Subcutaneous abdominal adipose tissue (tissue), 5 donors: ENCODE data around the gene PPM1F.

Experiments
- H3K27ac ChIP-seq: one replicate; pipeline ENCODE4 v1.7.0; 2013; ENCODE audit warnings: low read depth, mild to moderate bottlenecking, inconsistent platforms, low read length, moderate library complexity
- H3K27me3 ChIP-seq, 5 donors: one replicate each; pipeline ENCODE4 v1.7.0; 2013; ENCODE audit warnings: low read length in 5 of 5, inconsistent platforms in 1 of 5; ENCODE audit not compliant: control insufficient read depth in 5 of 5, insufficient read depth in 4 of 5
- H3K36me3 ChIP-seq, 5 donors: one replicate each; pipeline ENCODE4 v1.7.0; 2013; ENCODE audit warnings: low read length in 5 of 5; ENCODE audit not compliant: control insufficient read depth in 5 of 5, insufficient read depth in 5 of 5
- H3K4me1 ChIP-seq, 5 donors: one replicate each; pipeline ENCODE4 v1.7.0; 2013; ENCODE audit warnings: low read length in 5 of 5, mild to moderate bottlenecking in 3 of 5, moderate library complexity in 1 of 5; ENCODE audit not compliant: control insufficient read depth in 5 of 5, insufficient read depth in 5 of 5
- H3K4me3 ChIP-seq, 5 donors: one replicate each; pipeline ENCODE4 v1.7.0; 2013; ENCODE audit warnings: low read length in 5 of 5, low read depth in 1 of 5
- H3K9ac ChIP-seq, 5 donors: one replicate each; pipeline ENCODE4 v1.7.0; 2013; ENCODE audit warnings: low read length in 5 of 5, mild to moderate bottlenecking in 4 of 5, moderate library complexity in 3 of 5
- H3K9me3 ChIP-seq, 5 donors: one replicate each; pipeline ENCODE4 v1.7.0; 2013; ENCODE audit warnings: low read length in 5 of 5; ENCODE audit not compliant: control insufficient read depth in 5 of 5
- donor health status: healthy.
- donor health status: healthy.
- donor health status: healthy.
- donor health status: healthy.
- donor health status: healthy.

Gene PPM1F

DNA sequence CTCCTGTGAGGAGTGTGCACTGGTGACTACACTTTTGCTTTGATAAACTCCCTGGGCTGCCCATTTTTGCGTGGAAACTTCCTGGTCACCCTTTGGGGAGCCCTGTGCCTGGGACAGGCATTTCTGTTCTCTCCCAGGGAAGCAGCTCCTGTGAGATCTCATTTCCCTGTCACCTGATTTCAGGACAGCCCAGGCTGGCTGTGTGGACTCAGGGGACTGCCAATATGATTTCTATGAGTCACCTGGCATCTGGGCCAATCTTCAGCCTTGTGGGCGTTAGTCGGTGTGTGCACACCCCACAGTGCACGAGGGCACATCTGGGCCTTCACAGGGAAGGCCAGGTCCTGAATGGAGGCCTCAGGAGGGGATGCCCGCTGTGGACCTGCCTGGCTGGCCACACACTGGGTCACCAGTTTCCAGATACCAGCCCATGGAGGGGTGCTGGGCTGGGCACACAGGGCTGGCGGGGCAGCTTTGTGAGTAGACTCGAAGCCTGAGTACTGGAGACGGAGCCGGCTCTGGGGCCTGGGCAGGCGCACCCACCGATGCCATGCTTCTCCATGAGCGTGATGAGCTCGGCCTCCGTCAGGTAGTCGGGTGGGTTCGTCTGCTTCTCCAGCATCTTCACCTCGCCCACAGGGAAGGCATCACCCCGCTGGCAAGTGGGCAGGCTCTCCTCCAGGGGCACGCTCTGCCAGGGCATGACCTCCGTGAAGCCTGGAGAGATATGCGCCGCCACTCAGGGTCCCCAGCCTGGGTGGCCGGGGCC lies 9.4 kb upstream of the PPM1F start:
- Histone ChIP-seq H3K4me3 (no peak overlapping the region), H3K4me1 (no peaks in the 10 kb centered on the region), H3K9me3 (no peaks in the 10 kb centered on the region), H3K9ac (no peak overlapping the region), H3K27me3 (no peaks in the 10 kb centered on the region), H3K36me3 (peaks cover 0 to 95% (median 79%) of the 10 kb centered on the region in 5 donors), H3K27ac (no peak overlapping the region)

DNA sequence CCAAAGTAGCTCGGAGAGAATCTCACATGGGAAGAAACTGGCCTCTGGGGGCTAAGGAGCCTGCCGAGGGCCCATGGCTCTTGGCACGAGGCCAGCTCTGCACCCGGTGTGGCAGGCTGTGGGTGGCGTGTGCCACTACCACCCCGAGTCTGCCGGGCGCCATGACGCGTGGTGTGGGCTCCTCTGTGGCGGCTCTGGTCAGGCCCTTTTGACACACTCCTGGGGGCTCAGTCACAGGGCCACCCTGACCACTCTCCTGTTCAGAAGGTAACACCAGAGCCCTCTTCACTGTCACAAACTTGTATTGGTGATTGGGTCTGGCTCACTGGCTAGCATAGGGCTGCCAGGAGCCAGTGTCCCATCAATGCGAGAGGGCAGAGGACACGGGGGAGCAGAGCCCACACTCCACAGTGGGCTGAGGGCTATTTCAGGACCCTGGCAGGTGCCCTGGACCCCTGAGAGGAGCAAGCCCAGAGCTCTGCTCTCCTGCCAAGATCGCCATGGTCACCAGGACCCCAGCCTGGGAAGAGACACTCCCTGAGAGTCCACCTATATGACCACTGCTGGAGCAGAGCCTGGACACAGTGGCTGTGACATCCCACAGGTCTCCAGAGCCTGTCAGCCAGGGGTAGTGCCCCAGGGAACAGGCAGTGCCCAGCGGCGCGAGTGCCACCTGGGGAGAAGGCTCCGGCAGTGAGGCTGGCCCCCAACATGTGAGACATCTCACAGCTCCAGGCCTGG lies 8.6 kb upstream of the PPM1F start:
- Histone ChIP-seq H3K4me3 (no peak overlapping the region), H3K27me3 (no peaks in the 10 kb centered on the region), H3K9me3 (no peaks in the 10 kb centered on the region), H3K27ac (no peak overlapping the region), H3K36me3 (peaks cover 0 to 87% (median 72%) of the 10 kb centered on the region in 5 donors), H3K9ac (no peak overlapping the region), H3K4me1 (no peaks in the 10 kb centered on the region)

DNA sequence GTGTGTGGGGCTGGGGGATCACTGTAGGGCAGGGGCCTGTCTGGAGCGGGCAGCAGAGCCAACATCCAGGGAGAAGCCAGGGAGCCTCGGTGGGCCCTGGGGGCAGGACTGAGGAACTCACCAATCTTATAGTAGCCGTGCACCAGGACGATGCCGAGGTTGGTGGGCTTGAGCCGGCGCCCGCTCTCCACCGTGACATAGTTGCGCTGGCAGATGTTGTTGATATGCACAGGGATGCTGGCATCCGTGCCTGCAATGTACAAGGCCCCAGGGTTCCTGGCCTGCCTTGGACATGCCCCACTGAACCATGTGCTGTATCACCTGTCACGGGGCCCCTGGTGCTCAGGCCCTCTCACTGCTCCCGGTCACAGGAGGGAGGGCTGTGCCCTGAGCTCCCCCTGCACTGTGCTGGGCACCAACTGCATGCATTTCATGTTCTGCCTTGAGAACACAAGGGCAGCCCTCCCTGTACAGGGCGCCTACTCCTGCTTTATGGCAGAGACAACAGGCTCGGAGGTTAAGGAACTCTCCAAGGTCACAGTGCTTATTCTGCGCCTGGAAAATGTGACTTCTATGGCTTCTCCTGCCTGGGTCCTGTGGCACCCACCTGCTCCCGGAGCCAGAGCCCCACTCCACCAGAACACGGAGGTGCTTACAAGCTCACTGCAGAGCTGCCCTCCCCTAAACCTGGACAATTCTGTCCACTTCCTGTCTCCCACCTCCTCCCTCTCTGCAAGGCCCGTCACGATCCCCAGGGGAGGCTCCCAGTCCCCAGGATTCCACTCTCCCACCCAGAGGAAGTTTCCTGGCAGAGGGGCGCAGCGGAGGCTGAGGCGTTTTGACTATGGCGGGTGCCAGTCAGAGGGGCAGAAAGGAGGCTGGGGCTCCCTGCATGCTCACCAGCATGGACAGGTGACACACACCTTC lies 7.8 kb upstream of the PPM1F start:
- no peaks in the 10 kb centered on the region for H3K27me3 ChIP-seq
- peaks cover 0 to 79% (median 68%) of the 10 kb centered on the region in 5 donors for H3K36me3 ChIP-seq
- no peak overlapping the region for H3K9ac ChIP-seq
- H3K4me3 ChIP-seq, result no peak overlapping the region
- no peaks in the 10 kb centered on the region for H3K4me1 ChIP-seq
- H3K9me3 ChIP-seq, result no peaks in the 10 kb centered on the region
- no peak overlapping the region for H3K27ac ChIP-seq

DNA sequence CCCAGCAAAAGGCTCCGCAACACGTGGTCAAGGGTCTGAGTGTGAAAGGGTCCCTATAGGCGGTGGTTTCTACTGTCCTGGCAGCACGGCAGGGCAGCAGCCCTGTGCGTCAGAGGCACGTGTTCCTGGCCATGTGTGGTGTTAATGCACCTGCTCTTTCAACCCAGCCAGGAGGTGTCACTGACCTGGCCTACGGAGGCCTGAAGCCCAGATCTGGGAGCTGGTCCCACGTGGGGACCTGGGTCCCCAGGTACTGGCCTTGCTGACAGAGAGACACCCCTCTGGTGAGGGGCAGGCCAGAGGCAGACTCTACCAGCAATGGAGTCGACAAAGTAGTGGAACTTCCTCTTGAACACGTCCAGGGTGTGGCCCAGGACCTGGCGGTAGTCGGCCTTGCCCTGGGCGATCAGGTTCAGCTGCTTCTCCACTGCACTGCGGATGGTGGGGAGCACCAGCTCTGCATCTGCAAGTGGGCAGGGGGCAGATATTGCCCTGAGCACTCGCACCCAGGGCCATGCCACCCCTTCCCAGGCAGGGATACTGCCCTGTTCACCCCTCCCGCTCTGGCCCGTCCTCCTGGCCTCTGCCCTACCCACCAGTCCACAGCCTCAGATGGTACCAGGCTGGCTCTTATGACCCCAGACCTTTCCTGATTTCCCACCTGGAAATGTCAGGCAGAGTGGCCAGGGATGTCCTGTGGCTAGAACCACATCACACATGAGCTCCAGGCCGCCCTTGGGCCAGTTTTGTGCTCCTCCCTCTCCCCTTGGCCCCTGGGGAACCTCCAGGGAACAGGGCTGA lies 6.8 kb upstream of the PPM1F start:
- H3K27ac ChIP-seq, result no peak overlapping the region
- no peaks in the 10 kb centered on the region for H3K9me3 ChIP-seq
- no peaks in the 10 kb centered on the region for H3K4me1 ChIP-seq
- no peaks in the 10 kb centered on the region for H3K27me3 ChIP-seq
- peaks cover 0 to 69% (median 59%) of the 10 kb centered on the region in 5 donors for H3K36me3 ChIP-seq
- H3K4me3 ChIP-seq, result no peak overlapping the region
- H3K9ac ChIP-seq, result peak overlapping the region in 1 of 5 donors; percentile 2

DNA sequence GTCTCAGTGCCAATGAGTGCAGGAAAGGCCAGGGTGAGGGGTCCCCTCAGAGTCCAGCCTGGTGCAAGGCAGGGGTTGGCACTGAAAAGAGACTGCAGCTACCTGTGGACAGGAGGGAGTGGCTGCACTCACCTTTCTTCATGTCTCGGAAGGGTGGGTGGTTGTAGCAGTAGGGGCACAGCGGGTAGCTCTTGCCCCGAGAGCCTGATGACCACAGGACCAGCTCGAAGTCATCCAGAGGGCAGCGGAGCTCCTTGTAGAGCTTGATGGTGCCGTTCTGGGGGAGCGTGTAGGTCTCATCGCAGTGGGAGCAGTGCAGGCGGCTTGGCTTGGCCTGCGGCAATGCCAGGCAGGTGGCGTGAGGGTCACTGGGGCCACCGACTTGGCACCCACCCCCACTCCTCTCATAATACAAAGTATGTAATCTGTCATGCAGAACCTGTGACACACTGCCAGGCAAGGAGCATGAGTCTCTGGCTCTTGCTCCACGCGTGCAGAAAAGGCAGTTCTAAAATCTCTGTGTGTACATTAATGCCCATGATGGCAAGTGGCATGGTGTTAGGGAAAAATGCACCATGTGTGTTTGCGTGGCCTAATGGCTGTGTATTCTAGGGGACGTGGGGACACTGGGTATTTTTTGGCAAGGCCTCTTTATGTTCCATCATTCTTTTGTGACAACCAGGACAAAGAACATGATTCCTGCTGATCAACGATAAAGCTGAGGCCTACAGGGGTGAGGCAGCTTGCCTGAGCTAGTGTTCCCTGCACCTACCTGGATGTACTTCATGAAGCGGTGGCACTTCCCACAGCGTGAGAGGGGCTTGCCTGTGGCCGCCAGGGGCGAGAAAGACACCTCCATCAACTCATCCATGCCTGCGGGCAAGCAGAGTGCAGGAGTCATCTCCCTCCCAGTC lies 6.0 kb upstream of the PPM1F start:
- H3K27me3 ChIP-seq, result no peaks in the 10 kb centered on the region
- H3K4me3 ChIP-seq, result no peak overlapping the region
- no peak overlapping the region for H3K27ac ChIP-seq
- peaks cover 0 to 61% (median 51%) of the 10 kb centered on the region in 5 donors for H3K36me3 ChIP-seq
- H3K4me1 ChIP-seq, result no peaks in the 10 kb centered on the region
- H3K9ac ChIP-seq, result no peak overlapping the region
- no peaks in the 10 kb centered on the region for H3K9me3 ChIP-seq

DNA sequence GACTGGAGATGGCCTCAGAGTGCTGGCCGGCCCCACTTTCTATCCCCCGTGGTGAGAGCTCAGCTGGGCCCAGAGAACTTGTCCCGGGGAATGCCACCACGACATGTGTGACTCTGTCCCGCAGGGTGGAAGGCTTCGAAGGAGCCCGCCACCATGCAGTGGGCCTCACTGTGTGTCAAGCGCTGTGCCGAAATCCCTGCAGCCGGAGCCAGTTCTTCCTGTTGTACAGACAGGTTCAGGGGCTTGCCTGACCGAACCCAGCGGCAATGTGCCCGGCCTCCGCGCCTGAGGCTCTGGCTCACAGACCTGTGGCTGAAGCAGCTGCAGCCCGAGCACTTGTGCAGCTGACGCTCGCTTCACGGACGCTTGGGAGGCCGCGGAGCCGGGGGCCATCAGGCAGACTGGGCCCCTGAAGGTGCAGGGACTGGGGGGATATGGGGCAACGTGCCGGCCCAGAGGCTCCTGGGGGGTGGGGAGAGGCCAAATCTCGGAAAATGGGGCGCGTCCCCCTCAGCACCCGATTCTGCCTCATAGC lies 650 bp downstream of the PPM1F start:
- Histone ChIP-seq H3K9ac (peak overlapping the region; percentile 63 to 93 (median 73)), H3K4me1 (peaks cover 11 to 53% (median 34%) of the 10 kb centered on the region in 5 donors), H3K4me3 (peak overlapping the region; percentile 51 to 84 (median 73)), H3K27ac (peak overlapping the region; percentile 74), H3K36me3 (no peaks in the 10 kb centered on the region), H3K27me3 (no peaks in the 10 kb centered on the region), H3K9me3 (no peaks in the 10 kb centered on the region)

DNA sequence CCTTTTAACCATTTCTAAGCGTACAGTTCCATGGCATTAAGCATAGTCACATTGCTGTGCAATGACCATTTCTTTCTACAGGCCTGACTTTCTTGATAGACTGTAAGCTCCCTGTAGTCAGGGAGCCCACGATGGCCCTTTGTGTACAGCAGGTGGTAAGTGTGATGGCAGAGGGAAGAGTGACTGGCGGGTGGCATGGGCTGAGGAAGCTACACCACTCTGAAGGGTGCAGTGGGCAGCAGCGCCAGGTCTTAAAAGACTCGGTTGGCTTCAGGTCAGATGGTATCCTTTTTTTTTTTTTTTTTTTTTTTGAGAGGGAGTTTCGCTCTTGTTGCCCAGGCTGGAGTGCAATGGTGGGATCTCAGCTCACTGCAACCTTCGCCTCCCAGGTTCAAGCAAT lies 1.6 kb downstream of the PPM1F start:
- no peak overlapping the region for H3K9ac ChIP-seq
- no peaks in the 10 kb centered on the region for H3K27me3 ChIP-seq
- no peak overlapping the region for H3K27ac ChIP-seq
- H3K36me3 ChIP-seq, result peaks cover 0 to 3% (median 1%) of the 10 kb centered on the region in 5 donors
- H3K4me3 ChIP-seq, result peak overlapping the region in 2 of 5 donors; percentile 3 to 22
- H3K4me1 ChIP-seq, result peaks cover 18 to 62% (median 43%) of the 10 kb centered on the region in 5 donors
- H3K9me3 ChIP-seq, result no peaks in the 10 kb centered on the region

DNA sequence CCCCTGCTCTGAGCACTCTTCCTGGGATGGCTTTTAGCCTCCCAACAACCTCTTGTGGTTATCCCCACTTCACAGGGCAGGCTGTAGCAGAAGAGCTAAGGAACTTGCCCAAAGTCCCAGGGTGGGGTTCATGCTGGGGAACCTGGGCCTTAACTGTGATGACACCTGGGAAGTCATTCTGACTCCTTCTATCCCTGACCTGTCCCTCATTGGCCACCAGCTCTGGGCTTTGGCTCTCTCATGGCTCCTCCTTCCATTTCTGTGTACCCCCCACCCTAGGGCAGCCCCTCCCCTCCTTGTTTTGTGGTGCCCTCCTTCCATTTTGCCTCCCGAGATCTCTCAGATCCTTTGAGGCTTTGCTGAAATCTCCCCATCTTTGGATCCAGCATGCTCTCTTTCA lies 2.7 kb downstream of the PPM1F start:
- no peaks in the 10 kb centered on the region for H3K27me3 ChIP-seq
- peak overlapping the region in 2 of 5 donors; percentile 13 to 38 for H3K9ac ChIP-seq
- no peaks in the 10 kb centered on the region for H3K9me3 ChIP-seq
- peaks cover 0 to 14% (median 13%) of the 10 kb centered on the region in 5 donors for H3K36me3 ChIP-seq
- H3K4me1 ChIP-seq, result peaks cover 18 to 73% (median 49%) of the 10 kb centered on the region in 5 donors
- peak overlapping the region; percentile 99 for H3K27ac ChIP-seq
- peak overlapping the region in 2 of 5 donors; percentile 8 to 30 for H3K4me3 ChIP-seq
